Brain microvascular endothelial cell (primary cell): ENCODE data around the gene SPCS1.
"Not testable (repeated sequence)": the region's sequence is repeated elsewhere in the genome, so short reads cannot be mapped to it uniquely, and the experiment has no call there.

ENCODE experiments used
- DNase-seq: peaks from one replicate; pipeline ENCODE4 v3.0.0-alpha.2; 2020
- H3K27ac ChIP-seq: fragments of 250-450 bp; sonication (Bioruptor Pico); 2 replicates; pipeline ENCODE4 v1.5.1; 2020; ENCODE audit warnings: mild to moderate bottlenecking, moderate library complexity
- H3K27me3 ChIP-seq: fragments of 250-450 bp; sonication (Bioruptor Pico); replicated peaks from 2 replicates; pipeline ENCODE4 v1.5.1; 2020; ENCODE audit warnings: mild to moderate bottlenecking
- H3K36me3 ChIP-seq: fragments of 250-450 bp; sonication (Bioruptor Pico); replicated peaks from 2 replicates; pipeline ENCODE4 v1.5.1; 2020; ENCODE audit warnings: mild to moderate bottlenecking
- H3K4me3 ChIP-seq: 2 replicates; pipeline ENCODE4 v1.5.1; 2011; ENCODE audit warnings: low read depth, mild to moderate bottlenecking, control low read depth, low read length, moderate library complexity
- CTCF ChIP-seq: IDR thresholded peaks from 2 replicates; pipeline ENCODE4 v1.5.1; 2011; ENCODE audit warnings: low read depth, mild to moderate bottlenecking, moderate library complexity, low read length, control low read depth, inconsistent platforms; ENCODE audit errors: missing control alignments
- in situ Hi-C: cut with HindIII; loops from 2 replicates; pipeline ENCODE4 v1.10.0; 2017; ENCODE audit warnings: low sequenced_read_pairs, low pct_ligation_motif_present

The SPCS1 gene

GRCh38 chr3:52721730-52722008, 15.8 kb downstream of the SPCS1 start:
- in situ Hi-C loops: no loop called here
- no peak overlapping the region for H3K27ac ChIP-seq
- TF ChIP-seq CTCF: no peak
- no peak overlapping the region for H3K4me3 ChIP-seq
- peaks cover 3% of the 10 kb centered on the region for H3K36me3 ChIP-seq
- no peak for DNase-seq
- no peaks in the 10 kb centered on the region for H3K27me3 ChIP-seq

- Histone ChIP-seq H3K4me3 (no peak overlapping the region), H3K27me3 (no peaks in the 10 kb centered on the region), H3K36me3 (peaks cover 3% of the 10 kb centered on the region), H3K27ac (no peak overlapping the region)
- no peak for TF ChIP-seq CTCF
- no peak for DNase-seq
- in situ Hi-C loops: no loop called here
Measured at GRCh38 chr3:52722491-52722890, 16.6 kb downstream of the SPCS1 start.

- Histone ChIP-seq H3K4me3 (no peak overlapping the region), H3K27ac (no peak overlapping the region), H3K27me3 (no peaks in the 10 kb centered on the region), H3K36me3 (peaks cover under 1% of the 10 kb centered on the region)
- in situ Hi-C loops: no loop called here
- no peak for DNase-seq
- TF ChIP-seq CTCF: no peak
Measured at GRCh38 chr3:52723935-52724334, 18.0 kb downstream of the SPCS1 start.

- in situ Hi-C loops: no loop called here
- Histone ChIP-seq H3K27me3 (no peaks in the 10 kb centered on the region), H3K27ac (no peak overlapping the region), H3K4me3 (no peak overlapping the region), H3K36me3 (no peaks in the 10 kb centered on the region)
- TF ChIP-seq CTCF: no peak
- no peak for DNase-seq
Measured at GRCh38 chr3:52724511-52724910, 18.6 kb downstream of the SPCS1 start.

GRCh38 chr3:52728753-52729152, 22.8 kb downstream of the SPCS1 start:
- DNase-seq, H3K4me3 ChIP-seq, H3K27me3 ChIP-seq, H3K27ac ChIP-seq, in situ Hi-C loops: not testable (repeated sequence)
- H3K36me3 ChIP-seq: peaks cover 17% of the 10 kb centered on the region

GRCh38 chr3:52730681-52731080, 24.8 kb downstream of the SPCS1 start:
- peaks cover 27% of the 10 kb centered on the region for H3K36me3 ChIP-seq
- no peak overlapping the region for H3K4me3 ChIP-seq
- H3K27me3 ChIP-seq: no peaks in the 10 kb centered on the region
- no peak overlapping the region for H3K27ac ChIP-seq
- no peak for TF ChIP-seq CTCF
- no peak for DNase-seq
- in situ Hi-C loops: no loop called here
